NCI-H1694 treated with DMSO at 0.1 percent for 48 hours (cell line): ENCODE data around the gene AUNIP.

Experiments used
- DNase-seq: peaks from one replicate; lab custom pipeline; 2025; lab: John Stamatoyannopoulos, UW

Gene AUNIP

DNA sequence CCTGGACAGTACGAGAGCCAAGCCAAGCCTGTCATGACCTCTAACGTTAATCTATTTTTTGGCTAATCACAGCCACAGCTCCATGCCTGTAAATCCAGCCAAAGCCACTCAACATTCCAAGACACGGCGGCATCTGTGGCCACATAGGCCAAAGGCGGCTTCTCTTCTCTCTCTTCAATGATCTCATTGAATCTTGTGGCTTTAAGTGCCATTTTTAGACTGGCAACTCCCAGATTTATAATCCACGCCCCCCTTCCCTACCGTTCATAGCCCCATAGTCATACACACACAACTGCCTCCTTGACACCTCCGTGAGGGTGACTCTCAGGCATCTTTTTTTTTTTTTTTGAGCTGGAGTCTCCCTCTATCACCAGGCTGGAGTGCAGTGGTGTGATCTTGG lies 64.9 kb downstream of the AUNIP start:
- DNase-seq = no peak

DNA sequence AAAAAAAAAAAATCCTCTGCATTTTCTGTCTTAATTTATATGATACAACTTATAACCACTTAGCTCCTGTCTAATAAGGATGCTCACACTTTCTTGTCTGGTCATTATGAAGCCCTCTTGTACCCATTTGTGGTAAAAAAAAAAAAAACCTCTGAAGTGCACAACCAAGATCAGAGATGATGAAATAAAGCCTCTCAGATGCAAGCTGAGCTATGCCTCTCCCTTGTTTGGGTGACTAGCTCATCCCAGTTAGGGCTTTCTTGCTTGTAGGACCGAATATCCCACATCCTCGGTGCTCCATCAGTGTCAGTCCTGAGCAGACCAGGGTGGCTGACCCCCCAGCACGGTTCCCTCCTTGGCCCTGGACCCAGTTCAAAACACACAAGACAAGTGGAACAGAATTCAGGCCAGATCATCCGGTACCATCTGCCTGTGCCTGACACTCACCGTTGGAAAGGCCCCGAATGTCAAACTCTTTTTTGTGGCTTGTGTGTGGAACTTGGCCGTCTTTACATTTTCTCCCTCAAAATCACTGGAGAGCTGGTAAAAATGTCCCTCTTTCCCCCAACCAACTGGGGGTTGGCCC lies 65.6 kb downstream of the AUNIP start:
- no peak for DNase-seq

DNA sequence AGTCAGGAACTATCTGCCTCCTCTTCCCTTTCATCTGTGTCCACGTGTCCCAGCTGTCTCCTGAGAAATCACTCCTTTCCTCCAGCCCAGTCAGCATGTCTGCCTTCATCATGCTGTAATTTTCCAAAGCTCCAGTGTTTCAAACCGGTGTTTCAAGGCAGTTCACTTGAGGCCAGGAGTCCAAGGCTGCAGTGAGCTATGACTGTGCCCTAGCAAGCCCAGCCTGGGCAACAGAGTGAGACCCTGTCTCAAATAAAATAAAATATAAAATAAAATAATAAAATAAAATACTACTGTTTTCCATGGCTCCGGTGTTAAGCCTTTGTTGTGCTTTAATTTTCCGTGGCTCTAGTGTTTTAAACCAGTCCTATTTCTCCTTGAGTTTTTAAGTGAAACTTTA lies 67.1 kb downstream of the AUNIP start:
- no peak for DNase-seq

DNA sequence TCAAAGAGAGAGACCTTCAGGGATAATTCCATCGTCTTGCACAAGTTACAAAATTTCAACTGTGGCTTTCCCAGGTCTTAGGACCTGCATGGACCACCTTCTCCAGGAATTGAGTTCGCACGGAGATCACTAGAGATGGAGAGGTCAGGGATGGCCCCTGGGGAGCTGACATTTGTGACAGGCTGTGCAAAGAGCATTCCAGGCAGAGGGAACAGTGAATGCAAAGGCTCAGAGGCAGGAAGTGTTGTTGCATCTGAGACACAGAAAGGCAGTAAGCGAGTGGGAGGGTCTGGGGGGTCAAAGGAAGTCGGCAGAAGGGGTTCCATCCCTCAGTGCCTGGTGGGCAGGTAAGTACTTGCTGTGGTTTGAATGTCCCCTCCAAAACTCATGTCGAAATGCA lies 68.8 kb downstream of the AUNIP start:
- DNase-seq = no peak

DNA sequence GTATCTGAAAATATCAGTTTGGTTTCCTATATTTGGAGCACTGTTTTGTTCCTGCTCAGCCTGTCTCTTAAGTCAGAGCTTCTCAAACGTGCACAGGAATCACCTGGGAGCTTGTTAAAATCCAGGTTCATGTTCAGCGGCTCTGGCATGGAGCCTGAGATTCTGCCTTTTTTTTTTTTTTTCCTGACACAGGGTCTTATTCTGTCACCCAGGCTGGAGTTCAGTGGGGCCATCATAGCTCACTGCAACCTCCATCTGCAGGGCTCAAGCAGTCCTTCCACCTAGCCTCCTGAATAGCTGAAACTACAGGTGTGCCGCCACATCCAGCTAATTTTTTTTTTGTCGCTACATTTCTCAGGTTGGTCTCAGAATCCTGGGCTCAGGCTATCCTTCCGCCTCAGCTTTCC lies 71.5 kb downstream of the AUNIP start:
- no peak for DNase-seq

DNA sequence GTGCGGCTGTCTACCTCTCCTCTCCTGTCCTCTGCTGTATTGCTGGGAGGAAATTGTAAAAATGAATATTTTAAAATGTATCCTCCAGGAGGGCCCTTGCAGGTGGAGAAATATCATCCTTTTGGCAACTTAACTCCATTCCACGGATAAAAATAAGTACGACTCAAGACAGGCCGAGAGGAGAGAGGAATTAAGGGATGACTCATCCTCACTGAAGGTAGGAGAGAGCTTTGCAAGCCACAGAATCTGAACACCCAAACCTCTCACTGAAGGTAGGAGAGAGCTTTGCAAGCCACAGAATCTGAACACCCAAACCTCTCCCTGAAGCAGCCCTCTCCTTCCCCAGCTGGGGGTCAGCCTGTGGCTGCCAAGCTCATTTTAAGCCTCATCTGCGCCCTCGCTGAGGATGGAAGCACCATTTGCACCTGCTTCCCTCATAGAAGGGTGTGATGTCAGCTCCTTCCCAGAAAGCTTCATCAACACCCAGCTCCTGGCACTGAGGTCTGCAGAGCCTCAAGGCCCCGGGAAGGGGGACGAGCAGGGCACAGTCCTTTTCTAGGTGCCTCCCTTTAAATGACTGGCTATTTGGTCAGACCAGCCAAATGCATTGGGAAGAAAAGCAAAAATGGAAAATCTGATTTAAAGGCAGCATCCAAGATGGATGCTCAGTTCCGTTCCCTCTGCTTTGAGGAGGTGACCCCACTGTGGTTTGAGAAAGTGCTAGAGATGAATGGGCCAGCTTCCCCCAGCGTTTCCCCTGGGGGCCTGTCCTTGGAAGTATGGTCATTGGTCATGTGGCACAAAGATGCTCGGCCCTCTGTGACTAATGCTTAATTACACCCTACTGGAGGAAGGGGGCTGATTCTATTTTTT lies 72.1 kb downstream of the AUNIP start:
- DNase-seq = no peak

DNA sequence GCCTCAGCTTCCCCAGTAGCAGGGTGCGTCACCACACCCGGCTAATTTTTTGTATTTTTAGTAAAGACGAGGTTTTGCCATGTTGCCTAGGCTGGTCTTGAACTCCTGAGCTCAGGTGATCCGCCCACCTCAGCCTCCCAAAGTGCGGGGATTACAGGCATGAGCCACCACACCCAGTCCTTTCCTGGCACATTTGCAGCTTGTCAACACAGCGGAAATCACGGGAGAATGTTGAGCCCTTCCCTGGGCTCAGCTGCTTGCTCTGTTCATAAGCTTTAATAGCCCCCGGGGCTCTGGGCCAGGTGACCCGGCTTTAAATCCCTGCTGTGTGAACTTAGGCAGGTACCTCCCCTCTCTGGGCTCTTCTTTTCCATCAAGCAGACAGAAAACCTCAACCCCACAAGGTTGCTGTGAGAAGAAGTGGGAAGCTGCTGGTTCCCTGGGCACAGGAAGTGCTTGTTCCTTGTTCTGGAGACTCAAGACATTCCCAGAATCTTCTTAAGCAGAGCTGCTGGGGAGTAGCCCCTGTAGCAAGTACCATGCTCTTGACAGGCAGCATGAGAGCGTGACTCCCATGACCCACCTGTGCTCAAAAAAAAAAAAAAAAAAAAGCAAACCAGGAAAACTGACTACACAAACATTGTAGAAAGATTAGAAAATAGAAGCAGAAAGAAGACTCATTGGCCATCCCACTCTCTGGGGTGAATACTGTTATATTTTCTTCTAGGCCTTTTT lies 73.8 kb downstream of the AUNIP start:
- DNase-seq = no peak

DNA sequence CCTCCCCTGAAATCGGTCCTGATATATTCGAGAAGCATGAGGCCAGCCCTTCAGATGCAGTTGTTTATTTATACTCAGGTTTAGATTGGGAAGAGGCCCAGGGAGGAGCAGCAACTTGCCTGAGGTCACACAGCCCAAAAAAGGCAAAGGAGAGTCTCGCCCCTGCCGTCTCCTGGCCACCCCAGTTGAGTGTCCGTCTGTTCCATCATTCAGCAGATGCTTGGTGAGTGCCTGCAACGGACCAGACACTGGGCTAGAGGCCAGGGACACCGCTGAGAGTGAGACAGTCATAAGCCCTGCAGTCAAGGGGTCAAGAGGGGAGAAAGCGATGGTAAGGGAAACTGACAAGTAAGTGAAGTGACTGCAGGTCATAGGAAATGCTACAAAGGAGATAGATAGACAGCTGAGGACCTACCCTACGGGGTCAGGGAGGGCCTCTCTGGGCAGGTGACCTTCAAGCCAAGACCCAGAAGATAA lies 74.6 kb downstream of the AUNIP start:
- DNase-seq = no peak
